ENCODE measurements around the gene EXOC1L.

The EXOC1L gene

GRCh38 chr4:55865228-55865806, 45.7 kb downstream of the EXOC1L start:
- no peak for TF ChIP-seq CTCF (IDR thresholded peaks at IDR 0.05; ENCODE audit: low read depth, low read length)
- DNase-seq (ENCODE audit: extremely low read depth, low read depth) = peak; percentile 15

- peak; percentile 70 for DNase-seq (ENCODE audit: extremely low read depth, low read depth)
- no peak for TF ChIP-seq CTCF (IDR thresholded peaks at IDR 0.05; ENCODE audit: low read depth, low read length)
Measured at GRCh38 chr4:55866290-55866907, 46.8 kb downstream of the EXOC1L start.

GRCh38 chr4:55866973-55867574, 47.5 kb downstream of the EXOC1L start:
- TF ChIP-seq CTCF (IDR thresholded peaks at IDR 0.05; ENCODE audit: low read depth, low read length) = peak; percentile 78
- peak; percentile 38 for DNase-seq (ENCODE audit: extremely low read depth, low read depth)

- TF ChIP-seq CTCF (IDR thresholded peaks at IDR 0.05; ENCODE audit: low read depth, low read length) = no peak
- DNase-seq (ENCODE audit: extremely low read depth, low read depth) = no peak
Measured at GRCh38 chr4:55868581-55869090, 49.0 kb downstream of the EXOC1L start.

- DNase-seq (ENCODE audit: extremely low read depth, low read depth) = no peak
Measured at GRCh38 chr4:55871299-55871800, 51.8 kb downstream of the EXOC1L start.

GRCh38 chr4:55874831-55875230, 55.2 kb downstream of the EXOC1L start:
- DNase-seq (ENCODE audit: extremely low read depth, low read depth) = no peak
- TF ChIP-seq CTCF (IDR thresholded peaks at IDR 0.05; ENCODE audit: low read depth, low read length) = no peak

More at GRCh38 chr4:55871299-55871800, 51.8 kb downstream of the EXOC1L start:
- no peak for TF ChIP-seq CTCF (IDR thresholded peaks at IDR 0.05; ENCODE audit: low read depth, low read length)

- no peak for TF ChIP-seq CTCF (IDR thresholded peaks at IDR 0.05; ENCODE audit: low read depth, low read length)
- DNase-seq (ENCODE audit: extremely low read depth, low read depth) = no peak
Measured at GRCh38 chr4:55876387-55876786, 56.8 kb downstream of the EXOC1L start.

Measured in AG09319 (cell line).